ENCODE results near the gene SLC22A23. TPM values are rescaled to one million over a fixed set of nuclear protein-coding genes. Genes with fewer than 3 reads are reported as not detected.

Gene SLC22A23
- total and polyA plus RNA-seq, 2 of the 4 experiments (the other 2 are of a cell fraction) = 0.72 to 1.6 TPM

DNA sequence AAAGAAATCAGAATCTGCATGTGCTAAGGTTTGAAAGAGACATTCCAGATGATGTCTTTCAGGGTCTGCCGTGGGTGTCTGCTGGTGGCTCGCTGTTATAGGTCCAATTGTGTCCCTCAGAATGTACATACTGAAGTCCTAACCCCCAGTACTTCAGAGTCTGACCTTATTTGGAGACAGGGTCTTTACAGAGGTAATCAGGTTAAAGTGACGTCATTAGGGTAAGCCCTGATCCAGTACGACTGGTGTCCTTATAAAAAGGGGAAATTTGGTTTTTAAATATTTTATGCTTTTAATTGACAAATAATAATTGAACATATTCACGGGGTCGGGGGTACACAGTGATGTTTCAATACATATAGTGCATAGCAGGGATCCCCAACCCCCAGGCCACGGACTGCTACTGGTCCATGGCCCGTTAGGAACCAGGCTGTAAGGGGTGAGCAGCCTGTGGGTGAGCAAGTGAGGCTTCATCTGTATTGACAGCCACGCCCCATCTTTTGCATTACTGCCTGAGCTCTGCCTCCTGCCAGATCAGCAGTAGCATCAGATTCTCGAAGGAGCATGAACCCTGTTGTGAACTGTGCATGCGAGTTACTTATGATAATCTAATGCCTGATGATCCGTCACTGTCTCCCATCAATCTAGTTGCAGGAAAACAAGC lies 33.2 kb upstream of the SLC22A23 start:
- ATAC-seq (ENCODE audit: low read depth) = no peak
- POLR2A ChIA-PET (ENCODE audit: unreplicated experiment) = no interaction called here
- no peaks in the 10 kb centered on the region for H3K36me3 ChIP-seq (ENCODE audit: control insufficient read depth, insufficient read depth, low read length)
- no peak overlapping the region for H4K91ac ChIP-seq (ENCODE audit: insufficient read depth, low read depth, low read length)
- no peaks in the 10 kb centered on the region for H4K20me1 ChIP-seq (ENCODE audit: insufficient read depth, low read length)
- peaks cover 9% of the 10 kb centered on the region for H3K9me3 ChIP-seq (ENCODE audit: control insufficient read depth, insufficient read depth, low read length)
- no peak overlapping the region for H4K5ac ChIP-seq (ENCODE audit: low read depth, low read length)
- H2AFZ ChIP-seq (replicated peaks; ENCODE audit: low read length, poor library complexity) = no peak overlapping the region
- no peak overlapping the region for H3K27ac ChIP-seq (ENCODE audit: insufficient read depth, low read length)
- no peak overlapping the region for H2BK20ac ChIP-seq (ENCODE audit: low read depth, low read length)
- H3K9me1 ChIP-seq (ENCODE audit: insufficient read depth, low read length) = no peaks in the 10 kb centered on the region
- no peaks in the 10 kb centered on the region for H3K79me1 ChIP-seq (ENCODE audit: low read depth in 1 of 2, low read length in 2 of 2)
- no peak overlapping the region for H3K4me2 ChIP-seq (ENCODE audit: low read depth, low read length)
- H2AK9ac ChIP-seq (replicated peaks; ENCODE audit: low read depth, low read length, poor library complexity) = no peak overlapping the region
- no peak overlapping the region for H3K4me3 ChIP-seq (ENCODE audit: insufficient read depth, low read depth, low read length)
- intact Hi-C loops (cut with micrococcal nuclease) = no loop called here
- no peak overlapping the region for H3K56ac ChIP-seq (ENCODE audit: extremely low read depth, insufficient read depth, low read length)
- H2BK5ac ChIP-seq (ENCODE audit: low read depth, low read length, poor library complexity, severe bottlenecking) = no peak overlapping the region
- 80% methylated on average over 1 of the region's 12 CpGs; no CpG with 5 or more reads in 1 of the 2 experiments for WGBS, 2 experiments (ENCODE audit: extremely low coverage in 2 of 2, insufficient read length in 1 of 2)
- no peak overlapping the region for H2BK120ac ChIP-seq (ENCODE audit: low read depth, low read length)
- BruUV-seq (replicated peaks) = no TSS peak
- no peak overlapping the region for H4K8ac ChIP-seq (ENCODE audit: low read depth in 2 of 2, low read length in 2 of 2)
- peaks cover 61% of the 10 kb centered on the region for H3K27me3 ChIP-seq (ENCODE audit: control insufficient read depth, insufficient read depth, low read length)
- H3K9ac ChIP-seq (ENCODE audit: low read depth, low read length) = no peak overlapping the region
- no peak overlapping the region for H3K14ac ChIP-seq (replicated peaks; ENCODE audit: low read depth, low read length)
- no peak overlapping the region for H3K4ac ChIP-seq (ENCODE audit: low read depth, low read length)
- H2AK5ac ChIP-seq (ENCODE audit: low read depth, low read length) = no peak overlapping the region
- CTCF ChIA-PET = no interaction called here
- H2BK15ac ChIP-seq (ENCODE audit: low read depth, low read length) = no peak overlapping the region
- H3K4me1 ChIP-seq (ENCODE audit: control insufficient read depth, insufficient read depth, low read length) = no peaks in the 10 kb centered on the region
- dilution Hi-C loops (cut with HindIII; ENCODE audit: low sequenced_read_pairs, unreplicated experiment) = no loop called here
- DNase-seq = no peak
- no peak overlapping the region for H3K23ac ChIP-seq (ENCODE audit: low read depth, low read length)
- in situ Hi-C loops (cut with MboI; ENCODE audit: low sequenced_read_pairs) = no loop called here
- H3K18ac ChIP-seq (ENCODE audit: low read depth, low read length) = no peak overlapping the region
- no peak for TF ChIP-seq MAFK (IDR thresholded peaks at IDR 0.05; ENCODE audit: low read depth, low read length)
- TF ChIP-seq RAD21 (IDR thresholded peaks at IDR 0.05; ENCODE audit: low read length) = no peak
- TF ChIP-seq CHD1 (IDR thresholded peaks at IDR 0.05; ENCODE audit: low read depth, low read length) = no peak
- TF ChIP-seq ELK1 (IDR thresholded peaks at IDR 0.05; ENCODE audit: borderline replicate concordance, low read depth, low read length) = no peak
- no peak for TF ChIP-seq CTCF (conservative IDR thresholded peaks at IDR 0.05; ENCODE audit: low read depth, low read length)
- TF ChIP-seq SMC3 (IDR thresholded peaks at IDR 0.05; ENCODE audit: low read depth, low read length) = no peak
- no peak for TF ChIP-seq CEBPB (IDR thresholded peaks at IDR 0.05; ENCODE audit: low read depth, low read length)
- no peak for TF ChIP-seq BHLHE40 (IDR thresholded peaks at IDR 0.05; ENCODE audit: low read depth, low read length)
- no peak for TF ChIP-seq MXI1 (IDR thresholded peaks at IDR 0.05; ENCODE audit: borderline replicate concordance, low read depth, low read length)
- no peak for TF ChIP-seq RCOR1 (IDR thresholded peaks at IDR 0.05; ENCODE audit: insufficient replicate concordance, low read length)
- TF ChIP-seq FOS (IDR thresholded peaks at IDR 0.05; ENCODE audit: low read depth, low read length) = no peak
- TF ChIP-seq MAZ (IDR thresholded peaks at IDR 0.05; ENCODE audit: borderline replicate concordance, low read depth, low read length) = no peak
- no peak for TF ChIP-seq NFE2L2 (IDR thresholded peaks at IDR 0.05; ENCODE audit: low read depth, low read length)
- TF ChIP-seq, protein P1, sequence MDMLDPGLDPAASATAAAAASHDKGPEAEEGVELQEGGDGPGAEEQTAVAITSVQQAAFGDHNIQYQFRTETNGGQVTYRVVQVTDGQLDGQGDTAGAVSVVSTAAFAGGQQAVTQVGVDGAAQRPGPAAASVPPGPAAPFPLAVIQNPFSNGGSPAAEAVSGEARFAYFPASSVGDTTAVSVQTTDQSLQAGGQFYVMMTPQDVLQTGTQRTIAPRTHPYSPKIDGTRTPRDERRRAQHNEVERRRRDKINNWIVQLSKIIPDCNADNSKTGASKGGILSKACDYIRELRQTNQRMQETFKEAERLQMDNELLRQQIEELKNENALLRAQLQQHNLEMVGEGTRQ (IDR thresholded peaks at IDR 0.05; ENCODE audit: low read depth, low read length) = no peak
